Thyroid gland (tissue), 4 donors: ENCODE data around the gene ADAMTS2. TPM values are rescaled to one million over a fixed set of nuclear protein-coding genes. Genes with fewer than 3 reads are reported as not detected.

Experiments
- DNase-seq, 2 donors: peaks; one replicate each; pipeline ENCODE4 v3.0.0-alpha.2; 2019
- H3K27ac ChIP-seq, 3 donors: fragments of 200-600 bp; sonication (generic); 1 replicate in 2 of 3; 2 replicates in 1 of 3; pipeline ENCODE4 v1.5.1; 2016 to 2019; ENCODE audit warnings: mild to moderate bottlenecking in 1 of 3, moderate library complexity in 1 of 3
- H3K27me3 ChIP-seq: fragments of 200-600 bp; sonication (generic); one replicate; pipeline ENCODE4 v1.5.1; 2019
- H3K36me3 ChIP-seq, 2 donors: fragments of 200-600 bp; sonication (generic); one replicate each; pipeline ENCODE4 v1.5.1; 2016 to 2019
- H3K4me1 ChIP-seq, 2 donors: fragments of 200-600 bp; sonication (generic); one replicate each; pipeline ENCODE4 v1.5.1; 2017 to 2019
- H3K4me3 ChIP-seq, 3 donors: fragments of 200-600 bp; sonication (generic); replicated peaks in 1 of 3; 1 replicate in 2 of 3; 2 replicates in 1 of 3; pipeline ENCODE4 v1.5.1; 2016; ENCODE audit warnings: mild to moderate bottlenecking in 1 of 3
- H3K9me3 ChIP-seq: fragments of 200-600 bp; sonication (generic); one replicate; pipeline ENCODE4 v1.5.1; 2017
- POLR2A ChIP-seq, 2 donors: fragments of 450-650 bp; IDR thresholded peaks; one replicate each; pipeline ENCODE4 v1.6.1; 2017; ENCODE audit warnings: antibody characterized with exemption in 2 of 2, mild to moderate bottlenecking in 2 of 2, moderate library complexity in 1 of 2
- WGBS, 2 donors: methylation state at CpG; one replicate each; pipeline ENCODE4 v1.1.5; 2017; 5-methylcytosine and 5-hydroxymethylcytosine counted together
- intact Hi-C: fragments of 100-400 bp; cut with DNase I; formaldehyde crosslinking; loops from one replicate; pipeline ENCODE4 v1.15.1; 2023
- total RNA-seq, 4 donors: library from RNA; depleted of rRNA; stranded (reverse); fragments of >200 nt; gene quantifications; one replicate each; pipeline ENCODE4 v1.2.3, GENCODE V29; 2016
- TF ChIP-seq, protein P1 (sequence below), 6 experiments: fragments of 200-600 bp in 3 of 6; fragments of 450-650 bp in 3 of 6; sonication (generic) in 3 of 6; IDR thresholded peaks; one replicate each; pipeline ENCODE4 v1.5.1; 2016 to 2019; ENCODE audit warnings: antibody characterized with exemption in 6 of 6, mild to moderate bottlenecking in 2 of 6, inconsistent platforms in 1 of 6, moderate library complexity in 1 of 6

The ADAMTS2 gene
- total RNA-seq, 4 donors from 2014 or later: 3.5 to 16.2 (median 7.3) TPM

DNA sequence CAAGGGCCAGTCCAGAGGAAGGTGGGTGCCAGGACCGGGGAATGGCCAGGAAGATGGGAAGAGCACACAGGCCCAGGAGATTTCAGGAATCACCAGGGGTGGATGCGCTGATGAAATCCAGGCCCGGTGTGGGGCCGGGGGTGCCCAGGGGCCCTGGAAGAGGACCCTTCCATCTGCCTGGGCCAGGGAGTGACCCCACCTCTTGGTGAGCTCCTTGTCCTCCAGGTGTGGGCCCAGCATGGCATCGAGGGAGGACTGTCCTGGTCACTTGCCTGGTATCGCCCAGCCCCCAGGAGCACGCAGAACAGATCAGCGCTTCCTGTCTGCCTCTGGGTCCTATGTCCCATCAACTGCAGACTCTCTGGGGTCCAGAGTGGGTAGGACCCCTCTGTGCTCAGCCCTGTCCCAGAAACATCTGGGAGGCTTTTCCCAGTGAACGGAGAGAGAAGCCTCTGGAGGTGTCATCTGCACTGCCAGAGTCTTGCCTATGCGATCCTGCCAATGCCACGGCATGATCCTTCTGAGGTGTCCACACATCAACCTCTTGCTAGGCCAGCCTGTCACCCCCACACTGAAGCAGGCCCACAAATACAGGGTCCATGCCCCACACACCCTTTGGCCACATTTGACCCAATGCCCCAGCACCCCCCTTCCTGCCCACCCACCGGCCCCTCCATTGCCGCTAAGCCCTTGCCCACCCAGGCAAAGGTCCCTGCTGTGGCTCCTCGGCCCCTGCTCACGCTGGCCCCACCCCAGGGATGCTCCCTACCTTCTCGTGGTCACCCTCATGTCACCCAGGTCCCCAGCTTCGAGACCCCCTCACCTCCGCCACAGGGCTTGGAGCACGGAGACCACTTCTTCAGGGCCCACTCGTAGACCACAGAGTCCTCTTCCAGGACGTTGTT lies 217.9 kb downstream of the ADAMTS2 start:
- H3K36me3 ChIP-seq: no peaks in the 10 kb centered on the region
- no peaks in the 10 kb centered on the region for H3K27me3 ChIP-seq
- intact Hi-C loops: no loop called here

DNA sequence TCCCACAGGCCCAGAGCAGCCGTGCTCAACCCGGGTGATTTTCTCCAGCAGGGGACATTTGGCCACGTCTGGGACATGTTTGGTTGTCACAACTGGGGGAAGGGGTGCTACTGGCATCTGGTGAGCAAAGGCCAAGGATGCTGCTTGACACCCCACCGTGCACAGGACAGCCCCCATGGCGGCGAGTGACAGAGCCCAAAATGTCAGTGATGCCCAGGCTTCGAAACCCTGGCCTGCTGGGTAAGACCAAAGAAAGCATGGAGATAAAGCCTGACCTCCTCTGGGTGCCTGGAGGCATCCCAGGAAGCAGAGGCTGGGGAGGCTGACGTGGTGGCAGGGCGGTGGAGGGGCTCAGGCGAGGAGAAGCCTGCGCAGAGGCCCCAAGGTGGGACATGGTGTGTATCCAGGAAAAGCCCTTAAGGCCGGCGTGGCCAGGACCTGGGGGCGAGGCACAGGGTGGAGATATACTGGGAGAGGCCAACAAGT lies 218.7 kb downstream of the ADAMTS2 start:
- Histone ChIP-seq H3K4me3 (no peak overlapping the region), H3K27me3 (no peaks in the 10 kb centered on the region), H3K4me1 (no peaks in the 10 kb centered on the region), H3K9me3 (no peaks in the 10 kb centered on the region), H3K36me3 (no peaks in the 10 kb centered on the region), H3K27ac (no peak overlapping the region)
- WGBS, 2 donors: 92 to 97% methylated on average over 11 to 14 of the region's 14 CpGs
- no peak for DNase-seq
- intact Hi-C loops: no loop called here
- TF ChIP-seq, protein P1, sequence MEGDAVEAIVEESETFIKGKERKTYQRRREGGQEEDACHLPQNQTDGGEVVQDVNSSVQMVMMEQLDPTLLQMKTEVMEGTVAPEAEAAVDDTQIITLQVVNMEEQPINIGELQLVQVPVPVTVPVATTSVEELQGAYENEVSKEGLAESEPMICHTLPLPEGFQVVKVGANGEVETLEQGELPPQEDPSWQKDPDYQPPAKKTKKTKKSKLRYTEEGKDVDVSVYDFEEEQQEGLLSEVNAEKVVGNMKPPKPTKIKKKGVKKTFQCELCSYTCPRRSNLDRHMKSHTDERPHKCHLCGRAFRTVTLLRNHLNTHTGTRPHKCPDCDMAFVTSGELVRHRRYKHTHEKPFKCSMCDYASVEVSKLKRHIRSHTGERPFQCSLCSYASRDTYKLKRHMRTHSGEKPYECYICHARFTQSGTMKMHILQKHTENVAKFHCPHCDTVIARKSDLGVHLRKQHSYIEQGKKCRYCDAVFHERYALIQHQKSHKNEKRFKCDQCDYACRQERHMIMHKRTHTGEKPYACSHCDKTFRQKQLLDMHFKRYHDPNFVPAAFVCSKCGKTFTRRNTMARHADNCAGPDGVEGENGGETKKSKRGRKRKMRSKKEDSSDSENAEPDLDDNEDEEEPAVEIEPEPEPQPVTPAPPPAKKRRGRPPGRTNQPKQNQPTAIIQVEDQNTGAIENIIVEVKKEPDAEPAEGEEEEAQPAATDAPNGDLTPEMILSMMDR (IDR thresholded peaks at IDR 0.05): no peak
- TF ChIP-seq POLR2A (IDR thresholded peaks at IDR 0.05): no peak

More for the DNA sequence above, 217.9 kb downstream of the ADAMTS2 start:
- Histone ChIP-seq H3K4me3 (no peak overlapping the region), H3K4me1 (no peaks in the 10 kb centered on the region), H3K9me3 (no peaks in the 10 kb centered on the region), H3K27ac (no peak overlapping the region)
- no peak for DNase-seq
- no peak for TF ChIP-seq POLR2A (IDR thresholded peaks at IDR 0.05)
- TF ChIP-seq, protein P1 (IDR thresholded peaks at IDR 0.05): no peak
- 83 to 94% methylated on average over 18 to 21 of the region's 21 CpGs for WGBS, 2 donors

DNA sequence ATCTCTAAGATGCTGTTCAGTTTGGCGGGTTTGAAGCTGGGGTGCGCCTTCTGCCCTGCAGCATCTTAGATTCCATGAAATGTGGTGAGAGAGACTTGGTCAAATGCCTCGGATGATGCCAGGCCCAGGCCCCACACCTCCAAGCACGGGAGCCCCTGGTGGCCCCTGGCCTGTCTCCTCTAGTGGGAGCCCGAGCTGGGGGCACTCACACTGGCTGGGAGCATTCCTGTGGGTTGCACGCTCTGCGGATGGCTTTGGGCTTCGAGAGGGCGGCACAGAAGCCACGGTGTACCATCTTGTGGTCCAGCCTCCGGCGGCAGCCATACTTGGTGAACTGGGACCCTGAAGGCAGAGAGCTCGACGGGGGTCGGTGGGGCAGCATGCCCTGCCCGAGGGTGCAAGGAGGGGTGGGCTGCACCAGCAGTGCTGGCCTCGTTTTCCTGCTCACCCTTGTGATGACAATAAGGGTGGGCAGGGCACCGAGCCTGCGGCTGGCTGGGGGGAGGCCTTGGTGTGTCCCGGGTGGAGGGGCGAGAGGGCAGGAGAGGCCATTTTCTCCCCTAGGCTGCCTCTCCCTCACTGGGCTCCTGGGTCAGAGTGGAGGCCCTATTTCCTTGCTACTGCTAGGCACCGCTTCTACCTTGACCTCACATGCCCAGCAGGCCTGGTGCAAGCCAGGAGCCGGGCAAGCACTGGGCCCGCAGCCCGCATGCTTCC lies 219.3 kb downstream of the ADAMTS2 start:
- intact Hi-C loops: no loop called here
- no peaks in the 10 kb centered on the region for H3K36me3 ChIP-seq
- DNase-seq: no peak

DNA sequence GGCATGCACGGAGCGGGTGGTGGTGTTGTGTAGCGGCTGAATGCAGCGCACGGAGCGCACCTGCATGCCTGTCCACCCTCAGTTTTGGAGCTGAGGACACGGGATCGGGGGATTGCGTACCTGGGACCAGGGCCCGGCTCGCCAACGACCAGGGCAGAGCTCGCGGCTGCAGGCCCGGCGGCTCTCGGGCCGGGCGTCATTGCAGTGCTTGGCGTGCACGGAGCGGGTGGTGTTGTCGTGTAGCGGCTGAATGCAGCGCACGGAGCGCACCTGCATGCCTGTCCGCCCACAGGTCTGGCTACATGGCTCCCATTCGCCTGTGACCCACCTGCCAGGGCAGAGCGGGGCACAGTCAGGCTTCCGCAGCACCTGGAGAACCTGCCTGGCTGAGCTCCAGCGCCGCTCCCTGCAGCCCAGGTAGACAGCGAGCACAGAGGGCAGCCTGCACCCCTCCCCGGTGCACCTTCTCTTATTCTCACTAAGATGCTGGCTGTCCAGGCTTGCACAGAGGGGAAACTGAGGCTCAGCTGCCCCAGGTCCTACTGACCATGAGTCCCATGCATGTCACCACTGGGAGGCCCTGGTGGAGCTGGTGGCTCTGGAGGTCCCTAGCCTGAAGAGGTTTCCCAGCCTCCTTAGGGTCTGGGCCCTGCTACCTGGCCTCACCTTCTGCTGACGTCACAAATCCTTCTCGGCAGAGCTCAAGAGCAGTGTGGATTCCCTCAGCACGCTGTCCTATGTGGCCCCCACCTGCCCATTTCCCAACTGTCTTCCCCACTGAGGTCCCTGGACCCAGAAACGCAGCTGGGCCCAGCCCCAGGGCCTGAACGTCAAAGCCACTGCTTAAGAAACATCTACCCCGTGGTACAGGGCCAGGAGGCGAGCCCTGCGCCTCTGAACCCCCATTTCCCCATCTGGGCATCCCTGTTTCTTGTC lies 220.1 kb downstream of the ADAMTS2 start:
- intact Hi-C loops: no loop called here
- 86 to 93% methylated on average over 17 to 36 of the region's 43 CpGs for WGBS, 2 donors
- no peak for DNase-seq
- no peaks in the 10 kb centered on the region for H3K4me1 ChIP-seq
- H3K4me3 ChIP-seq: no peak overlapping the region
- H3K9me3 ChIP-seq: no peaks in the 10 kb centered on the region
- H3K27me3 ChIP-seq: no peaks in the 10 kb centered on the region
- H3K36me3 ChIP-seq: no peaks in the 10 kb centered on the region
- no peak for TF ChIP-seq POLR2A (IDR thresholded peaks at IDR 0.05)
- TF ChIP-seq, protein P1 (IDR thresholded peaks at IDR 0.05): no peak
- no peak overlapping the region for H3K27ac ChIP-seq

More for the DNA sequence above, 219.3 kb downstream of the ADAMTS2 start:
- Histone ChIP-seq H3K4me3 (no peak overlapping the region), H3K9me3 (no peaks in the 10 kb centered on the region), H3K4me1 (no peaks in the 10 kb centered on the region), H3K27ac (no peak overlapping the region), H3K27me3 (no peaks in the 10 kb centered on the region)
- WGBS, 2 donors: 91 to 96% methylated on average over 4 to 10 of the region's 25 CpGs
- no peak for TF ChIP-seq POLR2A (IDR thresholded peaks at IDR 0.05)
- TF ChIP-seq, protein P1 (IDR thresholded peaks at IDR 0.05): no peak
